HUES48 (cell line): ENCODE data around the gene SFXN1.
A peak's percentile ranks its signal among the peaks of the same experiment; 100 is the strongest.
"Not testable (repeated sequence)": the region's sequence is repeated elsewhere in the genome, so short reads cannot be mapped to it uniquely, and the experiment has no call there.

Experiments used
- H3K27ac ChIP-seq: one replicate; pipeline ENCODE4 v1.7.0; 2013; ENCODE audit warnings: low read depth, low read length, inconsistent platforms
- H3K27me3 ChIP-seq: 2 replicates; pipeline ENCODE4 v1.6.1; 2013; ENCODE audit warnings: mild to moderate bottlenecking, low read length; ENCODE audit not compliant: control insufficient read depth, insufficient read depth
- H3K36me3 ChIP-seq: 2 replicates; pipeline ENCODE4 v1.6.1; 2013; ENCODE audit warnings: low read length; ENCODE audit not compliant: control insufficient read depth, insufficient read depth
- H3K4me1 ChIP-seq: 2 replicates; pipeline ENCODE4 v1.6.1; 2013; ENCODE audit warnings: mild to moderate bottlenecking, low read length; ENCODE audit not compliant: control insufficient read depth, insufficient read depth
- H3K4me3 ChIP-seq: 2 replicates; pipeline ENCODE4 v1.5.1; 2013; ENCODE audit warnings: mild to moderate bottlenecking, low read depth, low read length
- H3K9ac ChIP-seq: 2 replicates; pipeline ENCODE4 v1.6.1; 2013; ENCODE audit warnings: mild to moderate bottlenecking, low read depth, low read length, moderate library complexity
- H3K9me3 ChIP-seq: 2 replicates; pipeline ENCODE4 v1.6.1; 2013; ENCODE audit warnings: low read length; ENCODE audit not compliant: control insufficient read depth, insufficient read depth

The SFXN1 gene

GRCh38 chr5:175494264-175495183, 16.2 kb downstream of the SFXN1 start:
- Histone ChIP-seq H3K9me3 (no peaks in the 10 kb centered on the region), H3K27ac (no peak overlapping the region), H3K4me3 (no peak overlapping the region), H3K27me3 (no peaks in the 10 kb centered on the region), H3K36me3 (peaks cover 81% of the 10 kb centered on the region), H3K9ac (no peak overlapping the region), H3K4me1 (no peaks in the 10 kb centered on the region)

GRCh38 chr5:175501759-175502158, 23.4 kb downstream of the SFXN1 start:
- Histone ChIP-seq H3K4me3 (no peak overlapping the region), H3K9ac (no peak overlapping the region), H3K27ac (peak overlapping the region; percentile 42), H3K9me3 (no peaks in the 10 kb centered on the region), H3K27me3 (no peaks in the 10 kb centered on the region), H3K4me1 (peaks cover 7% of the 10 kb centered on the region), H3K36me3 (peaks cover 50% of the 10 kb centered on the region)

- H3K4me1 ChIP-seq, H3K9ac ChIP-seq, H3K9me3 ChIP-seq, H3K27ac ChIP-seq, H3K27me3 ChIP-seq, H3K4me3 ChIP-seq: not testable (repeated sequence)
- peaks cover 62% of the 10 kb centered on the region for H3K36me3 ChIP-seq
Measured at GRCh38 chr5:175507671-175508070, 29.3 kb downstream of the SFXN1 start.

- Histone ChIP-seq H3K4me3 (no peak overlapping the region), H3K36me3 (peaks cover 66% of the 10 kb centered on the region), H3K27ac (no peak overlapping the region), H3K9me3 (no peaks in the 10 kb centered on the region), H3K4me1 (no peaks in the 10 kb centered on the region), H3K9ac (no peak overlapping the region), H3K27me3 (no peaks in the 10 kb centered on the region)
Measured at GRCh38 chr5:175508896-175509295, 30.5 kb downstream of the SFXN1 start.

GRCh38 chr5:175513297-175513696, 34.9 kb downstream of the SFXN1 start:
- no peak overlapping the region for H3K27ac ChIP-seq
- H3K27me3 ChIP-seq = no peaks in the 10 kb centered on the region
- H3K4me1 ChIP-seq = no peaks in the 10 kb centered on the region
- no peaks in the 10 kb centered on the region for H3K9me3 ChIP-seq
- H3K36me3 ChIP-seq = peaks cover 97% of the 10 kb centered on the region
- H3K4me3 ChIP-seq = no peak overlapping the region
- no peak overlapping the region for H3K9ac ChIP-seq

- Histone ChIP-seq H3K9me3 (no peaks in the 10 kb centered on the region), H3K27me3 (no peaks in the 10 kb centered on the region), H3K4me1 (no peaks in the 10 kb centered on the region), H3K27ac (no peak overlapping the region), H3K4me3 (no peak overlapping the region), H3K36me3 (peaks cover 100% of the 10 kb centered on the region), H3K9ac (no peak overlapping the region)
Measured at GRCh38 chr5:175513726-175514125, 35.4 kb downstream of the SFXN1 start.

GRCh38 chr5:175516933-175517823, 38.8 kb downstream of the SFXN1 start:
- no peaks in the 10 kb centered on the region for H3K9me3 ChIP-seq
- peaks cover 97% of the 10 kb centered on the region for H3K36me3 ChIP-seq
- no peaks in the 10 kb centered on the region for H3K4me1 ChIP-seq
- no peak overlapping the region for H3K27ac ChIP-seq
- no peaks in the 10 kb centered on the region for H3K27me3 ChIP-seq
- no peak overlapping the region for H3K4me3 ChIP-seq
- no peak overlapping the region for H3K9ac ChIP-seq

GRCh38 chr5:175517824-175518450, 39.6 kb downstream of the SFXN1 start:
- H3K4me3 ChIP-seq = no peak overlapping the region
- H3K27ac ChIP-seq = no peak overlapping the region
- H3K9ac ChIP-seq = no peak overlapping the region
- no peaks in the 10 kb centered on the region for H3K27me3 ChIP-seq
- no peaks in the 10 kb centered on the region for H3K9me3 ChIP-seq
- no peaks in the 10 kb centered on the region for H3K4me1 ChIP-seq
- H3K36me3 ChIP-seq = peaks cover 97% of the 10 kb centered on the region

- Histone ChIP-seq H3K27ac (no peak overlapping the region), H3K9ac (no peak overlapping the region), H3K27me3 (no peaks in the 10 kb centered on the region), H3K4me1 (no peaks in the 10 kb centered on the region), H3K36me3 (peaks cover 95% of the 10 kb centered on the region), H3K9me3 (no peaks in the 10 kb centered on the region), H3K4me3 (no peak overlapping the region)
Measured at GRCh38 chr5:175519006-175519405, 40.6 kb downstream of the SFXN1 start.

GRCh38 chr5:175520321-175520720, 42.0 kb downstream of the SFXN1 start:
- no peaks in the 10 kb centered on the region for H3K9me3 ChIP-seq

More at GRCh38 chr5:175520321-175520720, 42.0 kb downstream of the SFXN1 start:
- Histone ChIP-seq H3K36me3 (peaks cover 95% of the 10 kb centered on the region), H3K9ac (no peak overlapping the region), H3K4me3 (no peak overlapping the region), H3K27me3 (no peaks in the 10 kb centered on the region), H3K4me1 (no peaks in the 10 kb centered on the region), H3K27ac (no peak overlapping the region)
